GM15510 (cell line): ENCODE results near the gene RPS6KC1.

Source experiments
- POLR2A ChIP-seq: IDR thresholded peaks from 3 replicates; pipeline ENCODE4 v1.6.1; 2011; ENCODE audit warnings: borderline replicate concordance; ENCODE audit not compliant: insufficient read length; ENCODE audit errors: extremely low read depth

Gene RPS6KC1

GRCh38 chr1:213049232-213049631 is 1.8 kb upstream of the RPS6KC1 start:
- no peak for TF ChIP-seq POLR2A

DNA sequence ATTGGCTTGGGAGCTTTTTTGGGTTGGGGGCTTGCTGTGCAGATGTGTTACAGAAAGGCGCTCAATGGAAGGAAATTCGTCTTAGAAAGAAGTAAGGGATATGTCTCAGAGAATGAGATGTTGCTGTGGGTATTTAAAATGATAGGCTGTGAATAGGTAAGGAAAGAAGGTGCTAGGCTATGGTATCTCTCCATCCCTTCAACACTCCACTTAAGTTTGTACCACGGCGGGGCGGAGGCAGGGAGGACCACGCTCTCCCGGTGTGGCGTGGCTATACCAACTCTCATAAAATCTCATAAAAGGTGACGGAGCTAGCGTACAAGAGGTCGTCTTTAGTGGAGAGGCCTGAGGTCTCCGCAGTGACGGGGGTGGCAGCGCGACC is 305 bp upstream of the RPS6KC1 start:
- TF ChIP-seq POLR2A = no peak

- TF ChIP-seq POLR2A = no peak
Observed at GRCh38 chr1:213051881-213052202, 801 bp downstream of the RPS6KC1 start.

DNA sequence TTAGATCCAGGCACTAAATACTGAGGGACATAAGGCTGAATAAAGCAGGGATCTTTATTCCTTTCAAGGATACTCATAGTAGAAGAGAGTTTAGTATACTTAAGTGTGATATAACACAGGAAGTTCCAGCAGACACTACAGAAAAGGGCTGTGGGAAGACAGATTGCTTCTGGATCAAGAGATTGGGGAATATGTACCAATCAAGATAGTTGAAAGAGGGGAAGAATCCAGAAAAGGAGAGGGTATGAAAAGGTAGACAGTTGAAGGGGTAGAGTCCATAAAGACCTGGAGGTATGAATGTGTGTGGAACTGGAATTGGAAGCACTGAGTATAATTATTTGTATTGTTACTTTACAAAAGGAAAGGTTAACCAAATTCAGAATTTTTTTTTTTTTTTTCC is 2.4 kb downstream of the RPS6KC1 start:
- TF ChIP-seq POLR2A = no peak

DNA sequence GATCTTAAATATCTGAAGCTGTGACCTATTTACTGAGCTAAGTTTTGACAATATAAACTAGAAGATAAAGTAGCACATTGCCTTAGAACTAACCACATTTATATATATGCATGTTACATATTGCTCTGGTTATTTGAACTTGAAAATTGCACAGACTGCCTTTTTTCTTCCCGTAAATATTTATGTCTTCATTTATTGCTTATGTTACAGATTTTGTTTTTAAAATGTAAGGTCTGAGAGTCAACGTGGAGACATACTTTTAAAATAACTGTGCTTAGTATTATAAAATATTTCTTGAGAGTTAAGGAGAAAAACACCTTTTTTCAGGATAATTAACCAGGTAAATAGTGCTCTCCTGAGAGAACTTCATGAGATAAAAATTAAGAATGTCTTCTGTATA is 3.1 kb downstream of the RPS6KC1 start:
- no peak for TF ChIP-seq POLR2A

DNA sequence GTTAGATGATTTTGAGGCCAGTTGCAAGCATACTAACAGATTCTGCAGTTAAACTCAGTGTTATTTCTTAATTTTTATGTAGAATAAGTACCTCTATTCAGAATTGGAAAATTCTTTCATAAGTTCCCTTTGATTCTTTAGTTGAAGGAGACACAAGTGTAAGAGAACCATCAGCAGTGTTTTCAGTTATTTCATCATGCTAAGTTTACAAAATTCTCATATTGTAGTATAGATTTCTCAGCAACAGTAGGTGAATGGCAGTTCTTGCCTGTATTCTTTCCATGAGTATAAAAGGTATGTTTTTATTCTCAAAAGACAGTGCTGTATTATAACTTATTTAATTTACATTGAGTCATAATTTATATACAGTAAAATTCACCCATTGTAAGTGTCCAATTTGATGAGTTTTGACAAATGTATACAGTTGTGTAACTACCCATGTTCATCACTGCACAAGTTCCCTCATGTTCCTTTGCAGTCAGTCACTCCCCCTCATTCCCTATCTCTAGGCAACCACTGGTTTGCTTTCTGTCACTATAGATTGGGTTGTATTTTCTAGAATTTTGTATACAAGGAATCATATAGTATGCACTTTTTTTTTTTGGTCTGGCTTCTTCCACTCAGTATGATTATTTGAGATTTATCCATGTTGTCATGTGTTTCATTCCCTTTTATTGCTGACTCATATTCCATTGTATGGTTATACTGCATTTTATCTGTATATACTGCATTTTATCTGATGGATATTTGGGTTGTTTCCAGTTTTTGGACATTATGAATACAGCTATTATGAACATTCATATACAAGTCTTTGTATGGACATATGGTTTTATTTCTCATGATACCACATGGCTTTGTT is 3.9 kb downstream of the RPS6KC1 start:
- no peak for TF ChIP-seq POLR2A

- no peak for TF ChIP-seq POLR2A
Observed at GRCh38 chr1:213055767-213056166, 4.7 kb downstream of the RPS6KC1 start.

DNA sequence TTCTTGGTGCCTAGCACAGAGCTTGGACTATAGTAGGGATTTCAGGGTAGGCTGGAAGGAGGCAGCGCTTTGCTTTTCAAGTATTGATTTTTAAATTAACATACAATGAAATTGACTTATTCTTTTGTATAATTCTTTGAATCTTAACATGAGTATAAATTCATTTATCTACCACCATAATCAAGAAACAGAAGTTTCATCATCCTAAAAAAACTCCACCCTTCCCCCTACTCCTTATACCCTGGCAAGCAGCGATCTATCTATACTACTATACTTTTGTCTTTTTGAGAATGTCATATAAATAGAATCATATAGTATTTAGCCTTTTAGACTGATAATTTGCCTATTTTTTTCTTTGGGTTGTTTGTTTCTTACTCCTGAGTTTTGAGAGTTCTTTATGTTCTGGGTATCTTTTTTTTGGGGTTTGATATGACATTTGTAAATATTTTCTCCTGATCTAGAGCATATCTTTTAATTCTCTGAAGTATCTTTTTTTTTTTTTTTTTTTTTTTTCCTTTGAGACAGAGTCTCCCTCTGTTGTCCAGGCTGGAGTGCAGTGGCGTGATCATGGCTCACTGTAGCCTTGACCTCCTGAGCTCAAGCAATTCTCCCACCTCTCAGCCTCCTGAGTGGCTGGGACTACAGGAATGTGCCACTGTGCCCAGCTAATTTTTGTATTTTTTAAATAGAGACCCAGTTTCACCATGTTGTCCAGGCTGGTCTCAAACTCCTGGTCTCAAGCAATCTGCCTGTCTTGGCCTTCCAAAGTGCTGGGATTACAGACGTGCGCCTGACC is 6.4 kb downstream of the RPS6KC1 start:
- no peak for TF ChIP-seq POLR2A

- TF ChIP-seq POLR2A = no peak
Observed at GRCh38 chr1:213060836-213061235, 9.8 kb downstream of the RPS6KC1 start.

DNA sequence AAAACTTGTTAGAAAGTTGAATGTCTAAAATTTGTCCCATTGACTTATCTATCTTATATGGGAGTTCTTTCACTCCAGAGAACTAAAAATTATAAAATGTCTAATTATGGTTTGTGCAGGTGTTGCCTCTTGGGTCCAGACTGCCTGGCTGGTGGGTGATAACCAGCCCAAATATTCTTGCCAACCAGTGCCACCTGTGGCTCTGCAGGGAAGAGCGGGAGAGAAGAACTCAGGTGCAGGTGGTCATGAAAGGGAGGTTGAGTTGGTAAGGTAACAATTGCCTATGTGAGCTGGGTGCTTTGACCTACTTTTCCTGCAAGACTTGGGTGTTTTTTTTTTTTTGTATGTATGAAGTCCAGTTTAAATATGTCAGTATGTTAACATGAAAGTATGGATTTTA is 10.2 kb downstream of the RPS6KC1 start:
- TF ChIP-seq POLR2A = no peak

DNA sequence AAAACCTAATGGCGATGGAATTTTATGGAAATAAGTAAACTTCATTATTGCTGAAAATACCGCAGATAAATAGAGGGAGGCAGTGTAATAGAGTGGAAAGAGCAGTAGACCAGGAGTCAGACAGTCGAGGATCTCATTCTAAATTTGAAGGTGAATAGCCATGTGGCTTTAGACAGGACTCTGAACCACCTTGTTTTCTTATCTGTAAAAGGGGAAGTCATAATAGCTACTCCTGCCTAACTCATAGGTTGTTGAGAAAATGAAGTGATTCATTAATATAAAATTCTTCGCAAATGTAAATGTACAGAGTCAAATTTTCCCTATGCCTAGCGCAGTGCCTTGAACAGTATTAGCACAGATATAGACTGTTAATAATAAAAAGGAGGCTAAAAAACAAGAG is 14.8 kb downstream of the RPS6KC1 start:
- TF ChIP-seq POLR2A = no peak

DNA sequence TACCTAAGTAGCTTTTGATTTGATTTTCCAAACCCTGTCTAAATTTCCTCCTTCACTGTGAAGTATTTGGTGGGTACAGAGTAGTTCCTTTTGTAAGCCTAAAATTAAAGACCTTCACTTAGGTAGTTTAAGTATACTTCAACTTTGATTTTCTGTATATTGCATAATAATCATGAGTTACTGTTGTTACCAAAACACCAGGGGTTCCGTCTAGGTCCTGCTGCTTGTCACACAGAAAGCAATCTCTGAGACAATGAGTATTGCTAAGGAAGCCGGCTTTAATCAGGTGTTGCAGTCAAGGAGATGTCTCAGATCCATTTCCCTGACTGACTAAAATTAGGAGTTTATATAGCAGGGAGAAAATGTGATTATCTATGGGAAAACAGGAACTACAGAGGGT is 15.3 kb downstream of the RPS6KC1 start:
- no peak for TF ChIP-seq POLR2A

DNA sequence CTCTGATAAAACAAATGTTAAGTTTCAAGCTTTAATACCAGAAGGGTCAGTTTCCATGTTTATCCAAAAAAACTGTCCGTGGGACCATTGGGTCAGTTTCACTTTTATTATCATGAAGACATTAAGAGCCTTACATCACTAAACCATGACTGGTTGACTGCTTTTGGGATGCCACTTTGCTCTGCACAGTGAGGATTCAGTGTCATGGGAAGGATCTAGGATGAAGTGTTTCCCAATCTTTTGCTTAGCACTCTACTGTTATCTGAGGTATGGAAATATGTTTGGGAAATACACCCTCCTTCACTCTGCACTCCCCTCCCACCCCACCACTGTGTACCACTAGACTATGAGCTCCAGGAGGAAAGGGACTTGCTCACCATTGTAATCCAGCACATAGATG is 16.3 kb downstream of the RPS6KC1 start:
- TF ChIP-seq POLR2A = no peak

GRCh38 chr1:213070406-213070805 is 19.4 kb downstream of the RPS6KC1 start:
- TF ChIP-seq POLR2A = no peak

GRCh38 chr1:213075725-213076124 is 24.7 kb downstream of the RPS6KC1 start:
- TF ChIP-seq POLR2A = no peak
